WI38 (cell line): ENCODE measurements around the gene CDCA3.
A peak's percentile ranks its signal among the peaks of the same experiment; 100 is the strongest.

ENCODE experiments used
- H3K4me3 ChIP-seq: 2 replicates; pipeline ENCODE4 v1.5.1; 2011; ENCODE audit warnings: low read depth, mild to moderate bottlenecking, control low read depth, low read length
- TF ChIP-seq, protein P1 (sequence below): IDR thresholded peaks from 2 replicates; pipeline ENCODE4 v1.5.1; 2012; ENCODE audit warnings: low read depth, mild to moderate bottlenecking, control low read depth, low read length

The CDCA3 gene

GRCh38 chr12:6824085-6824775 is 26.9 kb downstream of the CDCA3 start:
- TF ChIP-seq, protein P1, sequence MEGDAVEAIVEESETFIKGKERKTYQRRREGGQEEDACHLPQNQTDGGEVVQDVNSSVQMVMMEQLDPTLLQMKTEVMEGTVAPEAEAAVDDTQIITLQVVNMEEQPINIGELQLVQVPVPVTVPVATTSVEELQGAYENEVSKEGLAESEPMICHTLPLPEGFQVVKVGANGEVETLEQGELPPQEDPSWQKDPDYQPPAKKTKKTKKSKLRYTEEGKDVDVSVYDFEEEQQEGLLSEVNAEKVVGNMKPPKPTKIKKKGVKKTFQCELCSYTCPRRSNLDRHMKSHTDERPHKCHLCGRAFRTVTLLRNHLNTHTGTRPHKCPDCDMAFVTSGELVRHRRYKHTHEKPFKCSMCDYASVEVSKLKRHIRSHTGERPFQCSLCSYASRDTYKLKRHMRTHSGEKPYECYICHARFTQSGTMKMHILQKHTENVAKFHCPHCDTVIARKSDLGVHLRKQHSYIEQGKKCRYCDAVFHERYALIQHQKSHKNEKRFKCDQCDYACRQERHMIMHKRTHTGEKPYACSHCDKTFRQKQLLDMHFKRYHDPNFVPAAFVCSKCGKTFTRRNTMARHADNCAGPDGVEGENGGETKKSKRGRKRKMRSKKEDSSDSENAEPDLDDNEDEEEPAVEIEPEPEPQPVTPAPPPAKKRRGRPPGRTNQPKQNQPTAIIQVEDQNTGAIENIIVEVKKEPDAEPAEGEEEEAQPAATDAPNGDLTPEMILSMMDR: no peak
- no peak overlapping the region for H3K4me3 ChIP-seq

DNA sequence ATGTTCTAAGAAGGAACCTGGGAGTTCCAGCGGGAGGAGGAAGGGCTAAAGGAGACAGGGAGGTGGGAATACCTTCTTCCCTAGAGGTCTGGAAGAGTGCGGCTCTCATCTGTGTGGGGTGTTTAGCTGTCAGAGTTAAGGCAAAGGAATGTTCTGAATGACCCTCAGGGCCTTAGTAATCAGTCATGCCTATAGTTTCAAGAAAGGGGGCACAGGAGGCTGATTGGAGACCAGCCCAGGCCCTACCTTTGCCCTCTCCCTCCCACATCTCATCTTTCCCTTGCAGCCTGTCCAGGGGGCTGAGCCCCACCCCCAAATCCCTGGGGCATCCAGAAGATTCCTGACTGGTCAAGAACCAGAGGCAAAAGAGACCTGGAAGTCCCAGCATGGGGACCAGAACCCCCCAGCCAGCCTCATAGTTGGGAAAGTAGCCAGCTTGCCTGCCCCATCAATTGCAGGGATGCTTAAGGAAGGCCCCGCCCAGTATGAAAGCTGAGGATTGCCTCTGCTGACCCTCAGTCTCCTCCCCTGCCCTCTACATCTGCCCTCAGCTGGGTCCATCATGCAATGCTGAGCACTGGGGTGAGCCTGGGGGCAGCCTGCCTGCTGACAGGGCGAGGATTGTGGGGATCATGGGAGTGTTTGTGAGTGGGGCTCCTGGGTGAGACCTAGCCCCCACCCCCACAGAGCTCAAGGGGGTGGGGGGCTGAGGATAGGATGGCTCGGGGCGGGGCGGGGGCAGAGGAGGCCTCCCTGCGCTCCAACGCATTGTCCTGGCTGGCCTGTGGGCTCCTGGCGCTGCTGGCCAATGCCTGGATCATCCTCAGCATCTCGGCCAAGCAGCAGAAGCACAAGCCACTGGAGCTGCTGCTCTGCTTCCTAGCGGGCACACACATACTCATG is 27.7 kb downstream of the CDCA3 start:
- no peak overlapping the region for H3K4me3 ChIP-seq
- TF ChIP-seq, protein P1: no peak

GRCh38 chr12:6822426-6823135 is 28.5 kb downstream of the CDCA3 start:
- TF ChIP-seq, protein P1: no peak
- H3K4me3 ChIP-seq: peak overlapping the region; percentile 59

DNA sequence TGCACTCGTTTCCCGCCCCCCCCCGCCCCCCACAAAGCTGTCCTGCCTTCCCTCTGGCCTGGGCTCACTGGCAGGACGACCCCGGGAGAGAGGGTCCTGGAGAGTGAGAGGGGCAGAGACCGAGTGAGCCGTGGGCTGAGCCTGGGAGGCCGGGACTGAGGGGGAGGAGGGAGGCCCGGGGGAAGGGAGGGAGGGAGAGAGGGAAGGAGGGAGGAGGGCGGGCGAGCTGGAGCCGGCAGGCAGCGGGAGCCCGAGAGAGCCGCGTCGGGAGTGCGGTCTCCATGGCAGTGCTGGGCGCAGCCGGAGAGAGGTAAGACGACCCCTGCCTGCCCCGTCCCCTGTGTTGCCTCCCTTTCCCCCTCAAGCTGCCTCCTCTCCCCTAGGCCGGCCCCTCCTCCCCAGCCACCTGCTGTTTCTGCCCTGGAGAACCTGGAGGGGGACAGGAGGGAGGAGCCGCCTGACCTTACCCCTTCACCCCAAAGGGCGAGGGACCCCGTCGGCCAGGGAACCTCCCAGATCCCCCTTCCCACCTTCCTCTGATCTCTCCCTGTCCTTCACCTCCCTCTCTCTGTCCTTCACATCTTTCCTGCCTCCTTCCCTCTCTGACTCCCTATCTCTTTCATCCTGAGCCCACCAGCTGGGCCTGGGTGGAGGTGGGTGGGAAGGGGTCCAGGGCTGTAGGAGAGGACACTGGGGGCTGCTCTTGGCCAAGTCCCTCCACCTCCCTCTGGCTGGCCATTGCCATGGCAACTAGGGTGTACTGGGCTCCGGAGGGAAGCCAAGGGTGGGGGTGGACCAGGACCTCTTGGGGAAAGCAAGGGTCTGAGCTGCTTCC is 29.3 kb downstream of the CDCA3 start, which contains the start of gene GPR162:
GPR162 (plus strand) TSS at position 231 of the 835 bp plus-strand sequence. CDS start 2,078 bp downstream, outside the sequence.
- TF ChIP-seq, protein P1: no peak
- H3K4me3 ChIP-seq: peak within 1 kb of the TSS; percentile 59

GRCh38 chr12:6820166-6820565 is 30.9 kb downstream of the CDCA3 start:
- TF ChIP-seq, protein P1: no peak
- no peak overlapping the region for H3K4me3 ChIP-seq

GRCh38 chr12:6819106-6820030 is 31.7 kb downstream of the CDCA3 start:
- no peak overlapping the region for H3K4me3 ChIP-seq
- TF ChIP-seq, protein P1: no peak
